GM12878 (cell line): ENCODE measurements around the gene AHNAK2. TPM values are rescaled to one million over a fixed set of nuclear protein-coding genes. Genes with fewer than 3 reads are reported as not detected.

Source experiments
- ATAC-seq: fragments of 200-7000 bp; cut with Tn5 transposase; 3 replicates; pipeline ENCODE4 v1.9.1; 2020; ENCODE audit warnings: mild to moderate bottlenecking, moderate library complexity
- BruUV-seq: library from RNA; stranded (reverse); fragments of 400-500 nt; replicated peaks from 2 replicates; lab custom pipeline; 2021; lab: Mats Ljungman, UMichigan
- CTCF ChIA-PET: fragments of 300-600 bp; sonication (Branson Sonifier 250); formaldehyde crosslinking; extraction: SDS; loops from one replicate; lab custom pipeline; 2021; ENCODE audit warnings: inconsistent platforms; lab: Yijun Ruan, JAX
- POLR2A ChIA-PET: fragments of 350-600 bp; formaldehyde crosslinking; extraction: SDS; loops from one replicate; lab custom pipeline; 2021; ENCODE audit warnings: inconsistent platforms; lab: Charles Lee
- RAD21 ChIA-PET: fragments of 300-600 bp; sonication (Branson Sonifier 250); formaldehyde crosslinking; loops from one replicate; lab custom pipeline; 2023; ENCODE audit warnings: antibody characterized with exemption; ENCODE audit not compliant: unreplicated experiment; lab: Charles Lee
- SMC1A ChIA-PET: fragments of 300-600 bp; sonication (Branson Sonifier 250); formaldehyde crosslinking; loops from one replicate; lab custom pipeline; 2023; ENCODE audit not compliant: unreplicated experiment, uncharacterized antibody; lab: Charles Lee
- DNase-seq: peaks from one replicate; pipeline ENCODE4 v3.0.0-alpha.2; 2011; ENCODE audit warnings: low read depth, low spot score
- FAIRE-seq: peaks from 3 replicates; lab custom pipeline; 2011; peaks lifted over from hg19 to GRCh38; lab: Jason Lieb, UNC
- H2AFZ ChIP-seq: 2 replicates; pipeline ENCODE4 v1.6.0; 2011; ENCODE audit warnings: low read depth, low read length, control low read depth; ENCODE audit not compliant: control insufficient read depth
- H3K27ac ChIP-seq: 2 replicates; pipeline ENCODE4 v1.5.1; 2011; ENCODE audit warnings: control low read depth; ENCODE audit not compliant: control insufficient read depth, insufficient read depth
- H3K27me3 ChIP-seq, 2 experiments: replicated peaks in 1 of 2; 2 replicates each; pipeline versions ENCODE4 v1.6.0 to v1.6.1; 2011; ENCODE audit warnings: low read length in 1 of 2; ENCODE audit not compliant: control insufficient read depth in 2 of 2, insufficient read depth in 2 of 2
- H3K36me3 ChIP-seq, 2 experiments: 2 replicates each; pipeline ENCODE4 v1.5.1; 2011; ENCODE audit warnings: low read length in 1 of 2; ENCODE audit not compliant: control insufficient read depth in 2 of 2, insufficient read depth in 2 of 2
- H3K4me1 ChIP-seq: 2 replicates; pipeline ENCODE4 v1.6.1; 2011; ENCODE audit warnings: mild to moderate bottlenecking, low read length, moderate library complexity, mixed read lengths; ENCODE audit not compliant: control insufficient read depth, insufficient read depth
- H3K4me2 ChIP-seq: 2 replicates; pipeline ENCODE4 v1.6.0; 2011; ENCODE audit warnings: control low read depth; ENCODE audit not compliant: control insufficient read depth, insufficient read depth
- H3K4me3 ChIP-seq: fragments of 200-600 bp; sonication (generic); 2 replicates; pipeline ENCODE4 v1.5.1; 2016
- H3K79me2 ChIP-seq: 2 replicates; pipeline ENCODE4 v1.6.0; 2011; ENCODE audit warnings: low read length; ENCODE audit not compliant: control insufficient read depth, insufficient read depth
- H3K9ac ChIP-seq: 2 replicates; pipeline ENCODE4 v1.8.0; 2011; ENCODE audit warnings: low read length, control low read depth, mixed read lengths; ENCODE audit not compliant: control insufficient read depth, insufficient read depth
- H3K9me3 ChIP-seq: replicated peaks from 3 replicates; pipeline ENCODE4 v1.5.1; 2011; ENCODE audit warnings: mild to moderate bottlenecking, low read length; ENCODE audit not compliant: control insufficient read depth, insufficient read depth
- H4K20me1 ChIP-seq: 2 replicates; pipeline ENCODE4 v1.6.0; 2011; ENCODE audit not compliant: control insufficient read depth, insufficient read depth
- BCL11A ChIP-seq: IDR thresholded peaks from 2 replicates; pipeline ENCODE4 v1.6.1; 2011; ENCODE audit warnings: low read depth, low read length
- BMI1 ChIP-seq: fragments of 450-650 bp; IDR thresholded peaks from 2 replicates; pipeline ENCODE4 v1.6.1; 2016; ENCODE audit warnings: mild to moderate bottlenecking, moderate library complexity, borderline replicate concordance
- E4F1 ChIP-seq: fragments of 450-650 bp; IDR thresholded peaks from 2 replicates; pipeline ENCODE4 v1.6.1; 2018; ENCODE audit warnings: borderline replicate concordance, mild to moderate bottlenecking; ENCODE audit not compliant: partially characterized antibody
- ETV6 ChIP-seq, 2 experiments: fragments of 450-650 bp in 1 of 2; IDR thresholded peaks in 1 of 2; conservative IDR thresholded peaks in 1 of 2; 2 replicates each; pipeline ENCODE4 v1.6.1; 2014; ENCODE audit warnings: antibody characterized with exemption in 1 of 2, borderline replicate concordance in 1 of 2, low read depth in 1 of 2, mild to moderate bottlenecking in 1 of 2, moderate library complexity in 1 of 2
- IRF4 ChIP-seq: IDR thresholded peaks from 2 replicates; pipeline ENCODE4 v1.6.1; 2011; ENCODE audit warnings: low read depth, low read length
- NFXL1 ChIP-seq: fragments of 450-650 bp; IDR thresholded peaks from 2 replicates; pipeline ENCODE4 v1.6.1; 2017; ENCODE audit warnings: antibody characterized with exemption, mild to moderate bottlenecking, borderline replicate concordance
- RB1 ChIP-seq: fragments of 450-650 bp; formaldehyde crosslinking; IDR thresholded peaks from 2 replicates; pipeline ENCODE4 v1.6.1; 2017; ENCODE audit warnings: mild to moderate bottlenecking, borderline replicate concordance
- RFX5 ChIP-seq: IDR thresholded peaks from 2 replicates; pipeline ENCODE4 v1.6.1; 2011; ENCODE audit warnings: low read depth, low read length, improper control_type of control experiment
- ZSCAN29 ChIP-seq: fragments of 450-650 bp; IDR thresholded peaks from 2 replicates; pipeline ENCODE4 v1.6.1; 2017; ENCODE audit warnings: mild to moderate bottlenecking, moderate library complexity
- WGBS: methylation state at CpG from one replicate; pipeline ENCODE4 v1.1.6; 2016; ENCODE audit warnings: low lambda C conversion rate; ENCODE audit not compliant: insufficient replicate concordance, insufficient coverage; ENCODE audit errors: missing lambda C conversion rate; 5-methylcytosine and 5-hydroxymethylcytosine counted together
- in situ Hi-C: fragments of 300-500 bp; cut with MboI; formaldehyde crosslinking; loops from 9 replicates; pipeline ENCODE4 v1.14.3; 2018; ENCODE audit warnings: mixed read lengths
- intact Hi-C: fragments of 100-400 bp; cut with micrococcal nuclease; formaldehyde crosslinking; loops from one replicate; pipeline ENCODE4 v1.14.2; 2022; ENCODE audit not compliant: unreplicated experiment
- polyA plus RNA-seq, 11 experiments: library from polyadenylated mRNA; depleted of rRNA in 4 of 11; unstranded in 6 of 11; stranded (reverse) in 5 of 11; fragments of >200 nt; fragmentation: Nextera tagmentation in 4 of 11; fragmentation: Illumina TruSeq in 1 of 11; extraction: Ambion mirVana in 4 of 11; extraction: Trizol in 1 of 11; gene quantifications; 1 replicate in 1 of 11; 2 replicates in 10 of 11; pipeline versions ENCODE4 v1.2.1 to v1.2.3, GENCODE V29; 2011 to 2016; ENCODE audit warnings: inconsistent platforms in 2 of 11, missing spikeins in 2 of 11, low read depth in 1 of 11
- total RNA-seq, 4 experiments: library from RNA; depleted of rRNA in 3 of 4; stranded (reverse); fragments of >200 nt in 3 of 4; fragmentation: Illumina TruSeq in 1 of 4; extraction: Trizol in 1 of 4; gene quantifications; 2 replicates each; pipeline versions ENCODE4 v1.2.1 to v1.2.3, GENCODE V29; 2013 to 2021
- TF ChIP-seq, protein P1 (sequence below): fragments of 450-650 bp; formaldehyde crosslinking; IDR thresholded peaks from 2 replicates; pipeline ENCODE4 v1.4.0; 2022; ENCODE audit warnings: mild to moderate bottlenecking, moderate library complexity
- TF ChIP-seq, protein P2 (sequence below), 3 experiments: IDR thresholded peaks in 2 of 3; conservative IDR thresholded peaks in 1 of 3; 2 replicates each; pipeline ENCODE4 v1.5.1; 2011; ENCODE audit warnings: low read depth in 3 of 3, low read length in 3 of 3, mild to moderate bottlenecking in 3 of 3, control low read depth in 2 of 3, moderate library complexity in 2 of 3, inconsistent platforms in 1 of 3, mixed read lengths in 1 of 3; ENCODE audit not compliant: control insufficient read depth in 2 of 3, insufficient read depth in 1 of 3; ENCODE audit errors: extremely low read depth in 1 of 3

The AHNAK2 gene
- total and polyA plus RNA-seq, 10 of the 15 experiments (the other 5 are each of a cell fraction or from before 2014, with no cell fraction given) = 0.03 to 0.10 TPM; not detected in 8

DNA sequence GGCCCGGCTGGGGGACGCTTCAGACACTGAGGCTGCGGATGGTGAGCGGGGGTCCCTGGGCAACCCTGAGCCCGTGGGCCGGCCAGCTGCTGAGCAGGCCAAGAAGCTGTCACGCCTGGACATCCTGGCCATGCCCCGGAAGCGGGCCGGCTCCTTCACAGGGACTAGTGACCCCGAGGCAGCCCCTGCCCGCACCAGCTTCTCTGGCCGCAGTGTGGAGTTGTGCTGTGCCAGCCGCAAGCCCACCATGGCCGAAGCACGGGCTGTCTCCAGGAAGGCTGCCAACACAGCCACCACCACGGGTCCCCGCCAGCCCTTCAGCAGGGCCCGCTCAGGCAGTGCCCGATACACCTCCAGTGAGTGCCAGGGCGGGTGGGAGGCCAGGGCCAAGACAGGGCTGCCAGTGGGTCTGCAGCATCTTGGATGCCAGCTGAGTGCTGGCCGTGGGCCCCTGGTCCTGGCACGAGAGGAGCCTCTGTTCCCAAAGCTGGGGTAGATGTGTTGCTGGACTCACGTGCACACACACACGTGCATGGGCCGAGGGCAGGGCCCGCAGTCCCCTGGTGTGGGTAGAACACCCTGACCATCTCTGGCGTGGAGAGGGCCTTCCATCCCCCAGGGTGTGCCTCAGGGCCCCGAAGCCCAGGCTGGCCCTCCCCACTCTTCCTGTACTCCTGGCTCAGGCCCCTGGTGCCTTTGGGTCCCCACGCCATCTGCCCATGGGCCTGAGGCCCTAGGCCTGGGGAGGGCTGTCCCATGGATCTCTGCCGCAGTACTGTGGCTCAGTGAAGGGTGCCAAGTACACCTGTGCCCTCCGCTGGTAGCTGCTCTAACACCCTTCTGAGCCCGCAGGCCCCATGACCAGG, 90.3 kb downstream of the AHNAK2 start:
- TF ChIP-seq ETV6 (conservative IDR thresholded peaks at IDR 0.05 in 1 of 2, IDR thresholded peaks at IDR 0.05 in 1 of 2; ENCODE audit: borderline replicate concordance in 1 of 2, low read depth in 1 of 2) (no peak), E4F1 (no peak), BMI1 (no peak), RFX5 (no peak), ZSCAN29 (no peak), IRF4 (no peak), BCL11A (no peak), RB1 (no peak), NFXL1 (no peak)
- TF ChIP-seq, protein P1, sequence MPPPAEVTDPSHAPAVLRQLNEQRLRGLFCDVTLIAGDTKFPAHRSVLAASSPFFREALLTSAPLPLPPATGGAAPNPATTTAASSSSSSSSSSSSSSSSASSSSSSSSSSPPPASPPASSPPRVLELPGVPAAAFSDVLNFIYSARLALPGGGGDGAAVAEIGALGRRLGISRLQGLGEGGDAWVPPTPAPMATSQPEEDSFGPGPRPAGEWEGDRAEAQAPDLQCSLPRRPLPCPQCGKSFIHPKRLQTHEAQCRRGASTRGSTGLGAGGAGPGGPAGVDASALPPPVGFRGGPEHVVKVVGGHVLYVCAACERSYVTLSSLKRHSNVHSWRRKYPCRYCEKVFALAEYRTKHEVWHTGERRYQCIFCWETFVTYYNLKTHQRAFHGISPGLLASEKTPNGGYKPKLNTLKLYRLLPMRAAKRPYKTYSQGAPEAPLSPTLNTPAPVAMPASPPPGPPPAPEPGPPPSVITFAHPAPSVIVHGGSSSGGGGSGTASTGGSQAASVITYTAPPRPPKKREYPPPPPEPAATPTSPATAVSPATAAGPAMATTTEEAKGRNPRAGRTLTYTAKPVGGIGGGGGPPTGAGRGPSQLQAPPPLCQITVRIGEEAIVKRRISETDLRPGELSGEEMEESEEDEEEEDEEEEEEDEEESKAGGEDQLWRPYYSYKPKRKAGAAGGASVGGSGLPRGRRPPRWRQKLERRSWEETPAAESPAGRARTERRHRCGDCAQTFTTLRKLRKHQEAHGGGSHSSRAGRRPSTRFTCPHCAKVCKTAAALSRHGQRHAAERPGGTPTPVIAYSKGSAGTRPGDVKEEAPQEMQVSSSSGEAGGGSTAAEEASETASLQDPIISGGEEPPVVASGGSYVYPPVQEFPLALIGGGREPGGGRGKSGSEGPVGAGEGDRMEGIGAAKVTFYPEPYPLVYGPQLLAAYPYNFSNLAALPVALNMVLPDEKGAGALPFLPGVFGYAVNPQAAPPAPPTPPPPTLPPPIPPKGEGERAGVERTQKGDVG = no peak
- TF ChIP-seq, protein P2, sequence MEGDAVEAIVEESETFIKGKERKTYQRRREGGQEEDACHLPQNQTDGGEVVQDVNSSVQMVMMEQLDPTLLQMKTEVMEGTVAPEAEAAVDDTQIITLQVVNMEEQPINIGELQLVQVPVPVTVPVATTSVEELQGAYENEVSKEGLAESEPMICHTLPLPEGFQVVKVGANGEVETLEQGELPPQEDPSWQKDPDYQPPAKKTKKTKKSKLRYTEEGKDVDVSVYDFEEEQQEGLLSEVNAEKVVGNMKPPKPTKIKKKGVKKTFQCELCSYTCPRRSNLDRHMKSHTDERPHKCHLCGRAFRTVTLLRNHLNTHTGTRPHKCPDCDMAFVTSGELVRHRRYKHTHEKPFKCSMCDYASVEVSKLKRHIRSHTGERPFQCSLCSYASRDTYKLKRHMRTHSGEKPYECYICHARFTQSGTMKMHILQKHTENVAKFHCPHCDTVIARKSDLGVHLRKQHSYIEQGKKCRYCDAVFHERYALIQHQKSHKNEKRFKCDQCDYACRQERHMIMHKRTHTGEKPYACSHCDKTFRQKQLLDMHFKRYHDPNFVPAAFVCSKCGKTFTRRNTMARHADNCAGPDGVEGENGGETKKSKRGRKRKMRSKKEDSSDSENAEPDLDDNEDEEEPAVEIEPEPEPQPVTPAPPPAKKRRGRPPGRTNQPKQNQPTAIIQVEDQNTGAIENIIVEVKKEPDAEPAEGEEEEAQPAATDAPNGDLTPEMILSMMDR (IDR thresholded peaks at IDR 0.05 in 2 of 3, conservative IDR thresholded peaks at IDR 0.05 in 1 of 3; ENCODE audit: control insufficient read depth in 2 of 3, extremely low read depth in 1 of 3, insufficient read depth in 1 of 3, low read depth in 3 of 3, low read length in 3 of 3) = no peak
- TF ChIP-seq, all 136 proteins: peak for 0
- no peak for ATAC-seq
- H4K20me1 ChIP-seq = no peaks in the 10 kb centered on the region
- H2AFZ ChIP-seq = no peak overlapping the region
- BruUV-seq = no TSS peak
- in situ Hi-C loops = no loop called here
- ChIA-PET RAD21 (no interaction called here), CTCF (no interaction called here), POLR2A (no interaction called here), SMC1A (no interaction called here)
- 57% methylated on average over 30 of the region's 33 CpGs for WGBS
- no peak overlapping the region for H3K4me2 ChIP-seq
- H3K9ac ChIP-seq = no peak overlapping the region
- no peak overlapping the region for H3K27ac ChIP-seq
- DNase-seq = no peak
- no peaks in the 10 kb centered on the region for H3K79me2 ChIP-seq
- intact Hi-C loops = no loop called here
- H3K9me3 ChIP-seq = no peaks in the 10 kb centered on the region
- no peak for FAIRE-seq
- H3K4me3 ChIP-seq = no peak overlapping the region
- no peaks in the 10 kb centered on the region for H3K4me1 ChIP-seq
- no peaks in the 10 kb centered on the region for H3K36me3 ChIP-seq
- no peaks in the 10 kb centered on the region for H3K27me3 ChIP-seq
